ENCODE results near the gene CDKN2C.
"Not testable (repeated sequence)": the region's sequence is repeated elsewhere in the genome, so short reads cannot be mapped to it uniquely, and the experiment has no call there.

The CDKN2C gene

GRCh38 chr1:50981741-50982140 is 11.7 kb downstream of the CDKN2C start:
- peak; percentile 31 for DNase-seq

GRCh38 chr1:50982611-50983010 is 12.6 kb downstream of the CDKN2C start:
- DNase-seq: no peak

DNA sequence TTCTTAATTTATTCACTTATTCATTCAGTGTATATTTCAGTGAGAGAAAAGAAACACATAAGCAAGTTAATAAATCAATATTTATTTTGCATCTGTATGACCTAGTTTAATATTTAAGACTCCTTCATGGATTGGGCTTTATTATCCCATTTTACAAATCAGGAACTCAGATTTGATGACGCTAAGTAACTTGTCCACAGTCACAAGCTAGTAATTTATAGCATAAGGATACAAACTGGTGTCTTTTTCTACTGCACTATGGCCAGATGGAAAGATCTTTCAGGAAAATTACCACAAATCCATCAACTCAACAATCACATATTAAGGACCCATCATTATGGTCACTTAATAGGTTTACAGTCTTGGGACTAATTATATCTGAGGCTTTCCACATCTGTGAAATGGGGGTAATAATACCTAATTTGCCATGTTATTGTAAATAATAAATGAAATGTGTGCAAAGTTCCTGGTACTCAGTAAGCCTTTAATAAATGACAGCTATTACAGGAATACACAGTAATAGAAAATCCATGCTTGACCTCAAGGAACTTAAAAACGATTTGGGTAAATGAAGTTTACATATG is 13.3 kb downstream of the CDKN2C start:
- peak; percentile 35 for DNase-seq

GRCh38 chr1:50985094-50985493 is 15.0 kb downstream of the CDKN2C start:
- no peak for DNase-seq

DNA sequence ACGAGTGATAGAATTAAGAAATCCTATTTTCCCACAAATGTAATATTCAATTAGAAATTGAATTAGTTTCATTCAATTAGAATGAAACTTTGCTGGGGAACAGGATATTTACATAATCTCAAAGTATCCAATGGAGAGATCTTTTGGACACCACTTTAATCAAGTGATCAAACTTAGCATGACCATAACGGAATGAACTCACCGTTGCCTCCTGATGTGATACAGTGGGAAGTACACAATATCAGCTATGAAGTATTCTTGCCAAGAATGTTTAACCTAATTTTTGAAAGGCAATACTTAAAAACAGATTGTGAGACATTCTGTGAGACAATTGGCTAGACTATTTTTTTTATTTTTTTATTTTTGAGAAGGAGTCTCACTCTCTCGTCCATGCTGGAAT is 16.6 kb downstream of the CDKN2C start:
- DNase-seq: no peak

- no peak for DNase-seq
These were observed 19.6 kb downstream of the CDKN2C start for GRCh38 chr1:50989694-50990093.

DNA sequence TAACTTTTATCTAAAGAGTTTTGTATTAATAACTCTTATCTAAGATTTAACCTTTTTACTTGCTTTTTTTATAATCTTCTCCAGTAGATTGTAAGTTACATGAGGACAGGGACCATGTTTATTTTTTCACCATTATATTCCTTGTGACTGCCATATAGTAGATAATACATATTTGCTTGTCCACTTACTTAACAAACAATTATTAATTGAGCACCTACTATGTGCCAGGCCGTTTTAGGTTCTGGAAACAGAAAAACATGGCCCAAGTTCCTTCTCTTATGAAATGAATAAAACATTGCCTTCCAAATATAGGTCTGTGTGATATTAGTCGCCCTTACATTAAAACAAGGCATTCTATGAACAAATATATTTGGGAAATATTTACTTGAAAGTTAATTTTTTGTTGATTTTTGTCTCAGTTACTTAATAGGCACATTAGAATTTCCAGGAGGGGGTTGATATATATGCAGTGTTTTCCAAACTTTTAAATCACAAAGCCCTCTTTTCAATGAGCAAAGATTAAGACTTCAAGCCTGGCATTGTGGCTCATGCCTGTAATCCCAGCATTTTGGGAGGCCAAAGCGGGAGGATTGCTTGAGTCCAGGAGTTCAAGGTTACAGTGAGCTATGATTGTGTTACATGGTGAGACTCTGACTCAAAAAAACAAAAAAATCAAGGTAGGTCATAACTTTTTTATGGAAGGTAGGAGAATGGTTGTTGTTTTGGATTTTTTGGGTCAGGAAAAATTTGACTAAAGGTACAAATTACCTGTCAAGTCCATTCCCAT is 22.7 kb downstream of the CDKN2C start:
- no peak for DNase-seq

- DNase-seq: no peak
These were observed 23.6 kb downstream of the CDKN2C start for GRCh38 chr1:50993645-50994044.

DNA sequence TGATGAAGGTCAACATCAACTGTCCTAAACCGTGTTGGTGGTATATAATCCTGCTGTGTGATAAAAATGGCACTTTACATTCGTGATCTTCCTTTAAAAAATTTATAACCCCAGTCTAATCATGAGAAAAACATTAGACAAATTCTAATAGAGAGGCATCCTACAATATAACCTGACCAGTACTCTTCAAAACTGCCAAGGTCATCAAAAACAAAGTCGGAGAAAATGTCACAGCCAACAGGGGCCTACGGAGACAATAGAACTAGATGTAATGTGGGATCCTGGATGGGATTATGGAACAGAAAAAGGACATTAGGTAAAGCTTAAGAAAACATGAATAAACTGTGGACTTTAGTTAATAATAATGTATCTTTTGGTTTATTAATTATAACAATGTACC is 25.0 kb downstream of the CDKN2C start:
- DNase-seq: no peak

DNA sequence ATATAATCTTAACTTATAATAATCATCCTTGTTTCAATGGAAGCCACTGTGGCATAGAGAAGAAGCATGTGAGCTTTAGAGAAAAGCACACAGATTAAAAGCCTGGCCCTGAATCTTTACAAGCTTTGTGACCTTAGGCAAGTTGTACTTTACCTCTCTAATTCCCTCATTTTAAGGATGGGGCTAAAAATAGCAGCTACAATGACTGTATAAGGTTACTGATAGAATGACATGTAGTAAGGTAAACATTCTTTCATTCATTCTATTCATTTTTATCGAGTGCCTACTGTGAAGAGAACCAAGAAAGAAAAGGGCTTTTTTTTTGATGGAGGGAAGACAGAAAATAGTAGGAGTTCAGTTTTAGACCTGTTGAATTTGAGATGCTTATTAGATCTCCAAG is 25.6 kb downstream of the CDKN2C start:
- DNase-seq: no peak

- DNase-seq: no peak
These were observed 26.0 kb downstream of the CDKN2C start for GRCh38 chr1:50996083-50996482.

- DNase-seq: not testable (repeated sequence)
These were observed 29.3 kb downstream of the CDKN2C start for GRCh38 chr1:50999375-50999774.

DNA sequence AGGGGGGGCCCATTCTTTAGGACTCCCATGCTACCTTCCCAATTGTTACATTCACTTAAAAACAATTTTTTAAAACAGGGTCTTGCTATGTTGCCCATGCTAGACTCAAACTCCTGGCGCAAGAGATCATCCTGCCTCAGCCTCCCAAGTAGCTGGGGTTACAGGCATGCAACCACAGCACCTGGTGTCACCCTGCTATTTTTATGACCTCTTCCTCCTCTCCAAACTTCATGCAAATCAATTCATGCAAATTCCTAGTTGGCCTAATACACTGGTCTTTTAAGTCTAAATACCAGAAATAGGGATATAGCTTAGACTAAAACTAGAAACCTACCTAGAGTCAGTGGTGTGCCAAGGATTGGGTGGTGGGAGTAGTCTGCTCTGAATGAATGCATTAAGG is 30.1 kb downstream of the CDKN2C start:
- no peak for DNase-seq

DNA sequence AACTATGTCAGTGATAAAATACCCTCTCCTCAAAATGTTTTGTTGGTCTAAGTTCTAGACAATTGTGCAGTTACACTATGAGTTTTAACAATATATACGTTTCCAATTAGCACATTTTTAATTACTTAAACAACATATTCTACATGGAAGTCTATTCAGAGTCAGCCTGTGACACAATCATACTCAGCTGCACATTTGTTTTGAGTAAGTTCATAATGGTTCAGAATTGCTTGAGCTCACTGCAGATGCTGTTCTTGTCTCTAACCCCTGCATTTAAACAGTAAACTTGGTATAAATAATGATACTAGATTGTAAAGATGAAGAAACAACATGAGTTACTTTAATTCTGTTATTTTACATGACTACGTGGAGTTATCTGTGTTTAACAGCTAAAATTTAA is 30.6 kb downstream of the CDKN2C start:
- no peak for DNase-seq

DNA sequence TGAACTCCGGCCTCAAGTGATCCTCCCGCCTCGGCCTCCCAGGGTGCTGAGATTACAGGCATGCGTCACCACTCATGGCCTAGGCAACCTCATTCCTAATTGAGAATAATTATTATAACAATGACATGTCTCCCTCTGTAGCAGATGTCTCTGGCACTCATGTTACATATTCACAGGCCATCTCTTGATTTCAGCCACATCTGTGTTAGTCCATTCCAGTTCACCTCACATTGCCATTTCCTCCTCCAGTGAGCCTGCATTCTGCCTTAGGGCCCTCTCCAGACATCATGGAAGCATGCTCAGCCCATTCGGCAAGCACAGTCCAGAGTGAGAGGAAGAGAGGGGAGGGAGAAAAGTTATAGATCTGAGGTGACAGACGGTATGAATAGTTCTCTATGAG is 32.5 kb downstream of the CDKN2C start:
- no peak for DNase-seq

GRCh38 chr1:51005549-51005948 is 35.5 kb downstream of the CDKN2C start:
- DNase-seq: not testable (repeated sequence)

DNA sequence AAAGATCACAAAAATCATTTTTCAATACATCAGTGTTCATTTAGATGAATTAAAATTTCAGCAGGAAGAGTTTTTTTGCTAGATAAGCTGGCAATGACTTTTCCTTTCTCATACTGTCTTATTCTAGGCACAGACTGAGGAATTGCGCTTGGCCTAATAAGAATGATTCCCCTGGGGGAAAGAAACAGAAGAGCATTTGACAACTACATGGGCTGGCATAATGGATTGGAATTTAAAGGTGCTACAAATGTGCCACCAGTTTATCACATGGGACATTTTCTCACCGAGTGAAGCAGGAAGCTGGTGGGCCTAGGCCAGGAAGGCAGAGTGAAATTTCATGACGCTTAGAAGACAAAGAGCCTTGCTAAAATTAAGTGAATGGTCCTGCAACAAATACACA is 39.3 kb downstream of the CDKN2C start:
- no peak for DNase-seq

- DNase-seq: no peak
These were observed 44.8 kb downstream of the CDKN2C start for GRCh38 chr1:51014878-51015277.

DNA sequence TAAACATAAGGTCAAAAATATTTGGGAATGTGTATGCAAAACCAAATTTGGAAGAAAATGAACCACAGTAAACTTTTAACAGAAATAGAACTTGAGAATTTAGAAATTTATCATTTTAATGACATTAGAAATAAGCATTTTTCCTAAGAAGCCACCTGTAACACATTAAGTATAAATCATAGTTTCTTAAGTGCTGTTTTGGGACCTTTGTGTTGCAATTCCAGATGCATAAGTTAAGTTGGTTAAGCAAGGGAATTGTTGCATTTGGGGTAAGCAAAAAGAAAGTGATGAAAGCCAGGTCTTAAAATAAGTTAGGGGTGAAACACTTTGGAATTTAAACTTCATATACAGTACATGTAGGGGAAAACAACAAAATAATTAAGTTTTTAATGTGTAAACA is 49.8 kb downstream of the CDKN2C start:
- no peak for DNase-seq
